Small intestine (tissue), 7 donors: ENCODE measurements around the gene DNAJC3. TPM values are rescaled to one million over a fixed set of nuclear protein-coding genes. Genes with fewer than 3 reads are reported as not detected.
"Not testable (repeated sequence)": the region's sequence is repeated elsewhere in the genome, so short reads cannot be mapped to it uniquely, and the experiment has no call there.

Experiments used
- DNase-seq, 2 donors: peaks; one replicate each; pipeline versions ENCODE4 v3.0.0 to v3.0.0-alpha.2; 2013
- FAIRE-seq: peaks from 2 replicates; lab custom pipeline; 2012; peaks lifted over from hg19 to GRCh38; lab: Jason Lieb, UNC
- H3K27ac ChIP-seq, 3 donors: one replicate each; pipeline ENCODE4 v1.5.1; 2013; ENCODE audit warnings: low read length in 2 of 3, mild to moderate bottlenecking in 2 of 3, control low read depth in 1 of 3, inconsistent platforms in 1 of 3, low read depth in 1 of 3, moderate library complexity in 1 of 3
- H3K27me3 ChIP-seq, 3 donors: one replicate each; pipeline ENCODE4 v1.6.1; 2013; ENCODE audit warnings: low read length in 3 of 3, inconsistent platforms in 1 of 3; ENCODE audit not compliant: control insufficient read depth in 3 of 3, insufficient read depth in 3 of 3
- H3K36me3 ChIP-seq, 3 donors: one replicate each; pipeline ENCODE4 v1.6.1; 2013; ENCODE audit warnings: low read length in 3 of 3, inconsistent platforms in 1 of 3, low read depth in 1 of 3, mild to moderate bottlenecking in 1 of 3, moderate library complexity in 1 of 3; ENCODE audit not compliant: control insufficient read depth in 3 of 3, insufficient read depth in 2 of 3
- H3K4me1 ChIP-seq, 3 donors: one replicate each; pipeline ENCODE4 v1.6.1; 2013; ENCODE audit warnings: low read length in 2 of 3, inconsistent platforms in 1 of 3, low read depth in 1 of 3, mild to moderate bottlenecking in 1 of 3, moderate library complexity in 1 of 3; ENCODE audit not compliant: control insufficient read depth in 3 of 3, insufficient read depth in 2 of 3
- H3K4me3 ChIP-seq, 3 donors: one replicate each; pipeline ENCODE4 v1.5.1; 2013; ENCODE audit warnings: low read length in 3 of 3, control low read depth in 1 of 3, inconsistent platforms in 1 of 3, low read depth in 1 of 3, mild to moderate bottlenecking in 1 of 3, moderate library complexity in 1 of 3
- H3K9me3 ChIP-seq, 2 donors: one replicate each; pipeline ENCODE4 v1.6.1; 2013; ENCODE audit warnings: low read depth in 1 of 2, low read length in 1 of 2; ENCODE audit not compliant: control insufficient read depth in 2 of 2, insufficient read depth in 1 of 2
- WGBS, 3 donors: extraction: QIAGEN DNeasy Blood & Tissue Kit; methylation state at CpG; one replicate each; pipeline ENCODE4 v1.1.7; 2013; 5-methylcytosine and 5-hydroxymethylcytosine counted together
- polyA plus RNA-seq, 4 donors: library from polyadenylated mRNA; stranded (reverse) in 3 of 4; unstranded in 1 of 4; fragments of 200-250 nt in 3 of 4; fragments of 120-200 nt in 1 of 4; gene quantifications; one replicate each; pipeline versions ENCODE4 v1.2.1 to v1.2.3, GENCODE V29; 2013
- donor health status: healthy with polysubstance abuse.
- donor health status: control.
- donor health status: control.
- donor health status: Bipolar disorder and iron deficiency.
- donor health status: healthy.

Gene DNAJC3
- polyA plus RNA-seq, 4 donors, result 8.7 to 50.3 (median 19.3) TPM

DNA sequence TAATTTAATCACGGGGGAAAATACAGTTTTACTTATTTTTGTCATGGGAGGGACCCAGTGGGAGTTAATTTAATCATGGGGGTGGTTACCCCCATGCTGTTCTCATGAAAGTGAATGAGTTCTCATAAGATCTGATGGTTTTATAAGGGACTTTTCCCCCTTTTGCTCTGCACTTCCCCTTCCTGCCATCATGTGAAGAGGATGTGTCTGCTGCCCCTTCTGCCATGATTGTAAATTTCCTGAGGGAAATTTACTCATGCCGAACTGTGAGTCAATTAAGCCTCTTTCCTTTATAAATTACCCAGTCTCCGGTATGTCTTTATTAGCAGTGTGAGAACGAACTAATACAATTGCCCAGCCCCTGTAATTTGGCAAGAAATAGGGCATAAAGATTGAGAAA, 35.9 kb downstream of the DNAJC3 start:
- peaks cover 0 to 19% of the 10 kb centered on the region in 2 donors for H3K9me3 ChIP-seq
- not testable (repeated sequence) for FAIRE-seq

GRCh38 chr13:95713651-95714050, 36.7 kb downstream of the DNAJC3 start:
- H3K27ac ChIP-seq, result no peak overlapping the region
- H3K36me3 ChIP-seq, result peaks cover 2 to 34% (median 8%) of the 10 kb centered on the region in 3 donors
- H3K27me3 ChIP-seq, result no peaks in the 10 kb centered on the region
- peaks cover 0 to 19% of the 10 kb centered on the region in 2 donors for H3K9me3 ChIP-seq
- DNase-seq, result no peak
- no peaks in the 10 kb centered on the region for H3K4me1 ChIP-seq
- no peak for FAIRE-seq
- no peak overlapping the region for H3K4me3 ChIP-seq
- 94 to 100% (median 99%) methylated on average over 3 of the region's 3 CpGs for WGBS, 3 donors

More for the DNA sequence above, 35.9 kb downstream of the DNAJC3 start:
- not testable (repeated sequence) for H3K4me3 ChIP-seq, H3K27me3 ChIP-seq, DNase-seq, H3K4me1 ChIP-seq, H3K27ac ChIP-seq
- peaks cover 2 to 34% (median 8%) of the 10 kb centered on the region in 3 donors for H3K36me3 ChIP-seq
- 94 to 96% (median 96%) methylated on average over 4 of the region's 4 CpGs for WGBS, 3 donors

GRCh38 chr13:95714142-95714832, 37.3 kb downstream of the DNAJC3 start:
- no peak for FAIRE-seq

GRCh38 chr13:95716231-95716630, 39.3 kb downstream of the DNAJC3 start:
- FAIRE-seq (no peak), DNase-seq (no peak)
- H3K9me3 ChIP-seq, result peaks cover 0 to 17% of the 10 kb centered on the region in 2 donors
- H3K4me3 ChIP-seq, result no peak overlapping the region
- H3K27ac ChIP-seq, result no peak overlapping the region
- 94 to 98% (median 97%) methylated on average over 11 of the region's 11 CpGs for WGBS, 3 donors
- no peaks in the 10 kb centered on the region for H3K27me3 ChIP-seq
- H3K4me1 ChIP-seq, result no peaks in the 10 kb centered on the region
- H3K36me3 ChIP-seq, result peaks cover 2 to 20% (median 5%) of the 10 kb centered on the region in 3 donors

More at GRCh38 chr13:95714142-95714832, 37.3 kb downstream of the DNAJC3 start:
- WGBS, 3 donors, result 88 to 93% (median 93%) methylated on average over 3 of the region's 3 CpGs
- H3K27me3 ChIP-seq, result no peaks in the 10 kb centered on the region
- H3K4me3 ChIP-seq, result no peak overlapping the region
- H3K36me3 ChIP-seq, result peaks cover 2 to 34% (median 8%) of the 10 kb centered on the region in 3 donors
- peaks cover 0 to 19% of the 10 kb centered on the region in 2 donors for H3K9me3 ChIP-seq
- H3K27ac ChIP-seq, result no peak overlapping the region
- no peaks in the 10 kb centered on the region for H3K4me1 ChIP-seq
- DNase-seq, result no peak

DNA sequence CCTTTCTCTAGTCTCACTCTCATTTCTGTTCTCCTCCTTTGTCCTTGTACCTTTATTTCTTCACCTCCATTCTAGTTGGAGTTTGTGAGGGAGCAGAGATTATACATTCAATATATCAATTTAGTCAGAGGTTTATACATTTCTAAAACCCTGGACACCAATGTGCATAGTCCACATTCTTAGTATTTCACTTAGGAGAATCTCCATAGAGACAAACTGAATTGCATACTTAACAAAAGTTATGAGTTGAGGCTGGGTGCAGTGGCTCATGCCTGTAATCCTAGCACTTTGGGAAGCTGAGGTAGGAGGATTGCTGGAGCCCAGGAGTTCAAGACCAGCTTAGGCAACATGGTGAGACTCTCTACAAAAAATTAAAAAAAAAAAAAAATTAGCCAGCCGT, 45.3 kb downstream of the DNAJC3 start:
- Histone ChIP-seq H3K36me3 (peaks cover 0 to 2% (median 2%) of the 10 kb centered on the region in 3 donors), H3K27me3 (no peaks in the 10 kb centered on the region), H3K4me3 (no peak overlapping the region), H3K27ac (no peak overlapping the region), H3K4me1 (no peaks in the 10 kb centered on the region), H3K9me3 (no peaks in the 10 kb centered on the region)
- DNase-seq (no peak), FAIRE-seq (no peak)
- 78 to 93% (median 90%) methylated on average over 1 of the region's 1 CpG for WGBS, 3 donors

- DNase-seq, result no peak
- Histone ChIP-seq H3K27ac (no peak overlapping the region), H3K27me3 (no peaks in the 10 kb centered on the region), H3K4me3 (no peak overlapping the region), H3K36me3 (peaks cover 0 to 2% (median 2%) of the 10 kb centered on the region in 3 donors), H3K9me3 (no peaks in the 10 kb centered on the region), H3K4me1 (no peaks in the 10 kb centered on the region)
- 85 to 97% (median 91%) methylated on average over 1 of the region's 1 CpG for WGBS, 3 donors
- FAIRE-seq, result no peak
These were observed 46.5 kb downstream of the DNAJC3 start for GRCh38 chr13:95723438-95723837.

DNA sequence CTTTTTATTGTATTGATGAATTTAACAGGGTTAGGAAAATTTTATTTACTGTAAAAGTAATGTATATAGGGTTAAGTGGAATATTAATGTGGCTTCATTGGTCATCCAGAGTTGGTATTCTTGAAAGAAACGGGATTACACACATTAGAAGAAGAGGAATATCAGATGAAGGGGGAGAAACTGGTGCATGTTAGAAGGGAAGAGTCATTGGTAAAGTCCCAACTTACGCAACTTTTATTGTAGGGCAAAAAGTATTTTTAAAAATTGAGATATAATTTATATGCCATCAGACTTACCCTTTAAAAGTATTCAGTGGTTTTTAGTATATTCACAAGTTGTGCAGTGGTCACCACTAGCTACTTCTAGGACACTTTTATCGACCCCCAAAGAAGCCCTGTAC, 47.3 kb downstream of the DNAJC3 start:
- WGBS, 3 donors, result 92 to 98% (median 97%) methylated on average over 3 of the region's 3 CpGs
- H3K4me3 ChIP-seq, result no peak overlapping the region
- no peak for FAIRE-seq
- DNase-seq, result no peak
- H3K27ac ChIP-seq, result no peak overlapping the region
- H3K9me3 ChIP-seq, result no peaks in the 10 kb centered on the region
- H3K36me3 ChIP-seq, result peaks cover 0 to 2% (median 2%) of the 10 kb centered on the region in 3 donors
- no peaks in the 10 kb centered on the region for H3K4me1 ChIP-seq
- H3K27me3 ChIP-seq, result no peaks in the 10 kb centered on the region

GRCh38 chr13:95726876-95727275, 49.9 kb downstream of the DNAJC3 start:
- H3K4me3 ChIP-seq, result no peak overlapping the region
- 75 to 89% (median 86%) methylated on average over 3 of the region's 3 CpGs for WGBS, 3 donors
- FAIRE-seq, result no peak

More at GRCh38 chr13:95726876-95727275, 49.9 kb downstream of the DNAJC3 start:
- Histone ChIP-seq H3K4me1 (no peaks in the 10 kb centered on the region), H3K27ac (no peak overlapping the region), H3K36me3 (peaks cover 2 to 5% (median 5%) of the 10 kb centered on the region in 3 donors), H3K27me3 (no peaks in the 10 kb centered on the region), H3K9me3 (peaks cover 0 to 7% of the 10 kb centered on the region in 2 donors)
- DNase-seq, result no peak
